ENCODE data around the gene ZC3H18.

ZC3H18 gene

GRCh38 chr16:88622125-88622524 is 51.9 kb downstream of the ZC3H18 start:
- no peak for TF ChIP-seq FOXP2 (optimal IDR thresholded peaks at IDR 0.05; ENCODE audit: control extremely low read depth, extremely low read length, insufficient read depth)
- no peak overlapping the region for H3K9ac ChIP-seq (ENCODE audit: insufficient read length)
- no peaks in the 10 kb centered on the region for H3K9me3 ChIP-seq (ENCODE audit: low read depth, low read length)
- DNase-seq (ENCODE audit: low read depth, low spot score) = no peak
- no peak overlapping the region for H3K4me3 ChIP-seq
- H3K36me3 ChIP-seq (ENCODE audit: insufficient read depth, low read length) = no peaks in the 10 kb centered on the region; the same call in 1 of the 2 replicates
- H3K27ac ChIP-seq = no peak overlapping the region

GRCh38 chr16:88622866-88623265 is 52.7 kb downstream of the ZC3H18 start:
- DNase-seq (ENCODE audit: low read depth, low spot score) = no peak
- no peaks in the 10 kb centered on the region; the same call in 1 of the 2 replicates for H3K36me3 ChIP-seq (ENCODE audit: insufficient read depth, low read length)

DNA sequence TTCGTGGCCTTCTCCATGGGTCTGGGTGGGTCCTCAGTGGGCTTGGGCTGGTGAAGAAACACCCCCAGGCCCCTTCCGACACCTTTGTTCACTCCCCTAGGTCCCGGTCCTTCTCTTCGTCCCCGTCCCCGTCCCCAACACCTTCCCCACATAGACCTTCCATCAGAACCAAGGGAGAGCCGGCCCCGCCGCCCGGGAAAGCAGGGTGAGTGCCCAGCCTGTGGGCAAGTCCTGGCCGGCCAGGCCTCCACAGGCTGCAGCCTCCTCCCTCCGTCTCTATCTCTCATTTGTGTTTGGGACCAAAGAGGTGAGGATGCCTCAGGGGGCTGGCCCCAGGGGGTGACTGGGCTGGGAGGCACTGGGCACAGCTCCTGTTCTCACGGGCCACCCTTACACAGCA is 53.7 kb downstream of the ZC3H18 start:
- Histone ChIP-seq H3K9ac (ENCODE audit: insufficient read length) (no peak overlapping the region), H3K36me3 (ENCODE audit: insufficient read depth, low read length) (no peaks in the 10 kb centered on the region; the same call in 1 of the 2 replicates), H3K27ac (no peak overlapping the region), H3K4me3 (no peak overlapping the region), H3K9me3 (ENCODE audit: low read depth, low read length) (no peaks in the 10 kb centered on the region)
- DNase-seq (ENCODE audit: low read depth, low spot score) = no peak
- no peak for TF ChIP-seq EZH2 (IDR thresholded peaks at IDR 0.05)
- TF ChIP-seq FOXP2 (optimal IDR thresholded peaks at IDR 0.05; ENCODE audit: control extremely low read depth, extremely low read length, insufficient read depth) = no peak
- TF ChIP-seq POLR2AphosphoS5 (IDR thresholded peaks at IDR 0.05; ENCODE audit: borderline replicate concordance, low read depth, low read length) = no peak

More at GRCh38 chr16:88622866-88623265, 52.7 kb downstream of the ZC3H18 start:
- H3K4me3 ChIP-seq = no peak overlapping the region
- TF ChIP-seq POLR2AphosphoS5 (IDR thresholded peaks at IDR 0.05; ENCODE audit: borderline replicate concordance, low read depth, low read length) (no peak), FOXP2 (optimal IDR thresholded peaks at IDR 0.05; ENCODE audit: control extremely low read depth, extremely low read length, insufficient read depth) (no peak), EZH2 (IDR thresholded peaks at IDR 0.05) (no peak)
- no peak overlapping the region for H3K27ac ChIP-seq
- no peaks in the 10 kb centered on the region for H3K9me3 ChIP-seq (ENCODE audit: low read depth, low read length)
- H3K9ac ChIP-seq (ENCODE audit: insufficient read length) = no peak overlapping the region

DNA sequence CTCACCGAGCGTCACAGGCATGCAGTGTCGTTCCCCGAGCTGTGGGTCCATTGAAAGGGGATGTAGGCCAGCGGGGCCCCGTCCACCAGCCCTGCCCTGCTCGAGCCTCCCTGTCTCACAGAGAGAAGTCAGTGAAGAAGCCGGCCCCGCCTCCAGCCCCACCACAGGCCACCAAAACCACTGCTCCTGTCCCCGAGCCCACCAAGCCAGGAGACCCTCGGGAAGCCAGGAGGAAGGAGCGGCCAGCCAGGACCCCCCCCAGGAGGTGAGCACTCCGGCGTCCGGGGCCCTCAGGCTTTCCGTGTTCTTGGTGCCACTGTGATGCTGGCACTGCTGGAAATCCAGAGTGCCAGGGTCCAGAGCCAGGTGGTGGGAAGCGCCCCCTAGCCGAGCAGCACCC is 54.3 kb downstream of the ZC3H18 start:
- H3K9me3 ChIP-seq (ENCODE audit: low read depth, low read length) = no peaks in the 10 kb centered on the region
- H3K9ac ChIP-seq (ENCODE audit: insufficient read length) = no peak overlapping the region
- no peaks in the 10 kb centered on the region; the same call in 1 of the 2 replicates for H3K36me3 ChIP-seq (ENCODE audit: insufficient read depth, low read length)
- no peak for DNase-seq (ENCODE audit: low read depth, low spot score)
- H3K27ac ChIP-seq = no peak overlapping the region
- no peak overlapping the region for H3K4me3 ChIP-seq
- TF ChIP-seq POLR2AphosphoS5 (IDR thresholded peaks at IDR 0.05; ENCODE audit: borderline replicate concordance, low read depth, low read length) (no peak), FOXP2 (optimal IDR thresholded peaks at IDR 0.05; ENCODE audit: control extremely low read depth, extremely low read length, insufficient read depth) (no peak), EZH2 (IDR thresholded peaks at IDR 0.05) (no peak)

DNA sequence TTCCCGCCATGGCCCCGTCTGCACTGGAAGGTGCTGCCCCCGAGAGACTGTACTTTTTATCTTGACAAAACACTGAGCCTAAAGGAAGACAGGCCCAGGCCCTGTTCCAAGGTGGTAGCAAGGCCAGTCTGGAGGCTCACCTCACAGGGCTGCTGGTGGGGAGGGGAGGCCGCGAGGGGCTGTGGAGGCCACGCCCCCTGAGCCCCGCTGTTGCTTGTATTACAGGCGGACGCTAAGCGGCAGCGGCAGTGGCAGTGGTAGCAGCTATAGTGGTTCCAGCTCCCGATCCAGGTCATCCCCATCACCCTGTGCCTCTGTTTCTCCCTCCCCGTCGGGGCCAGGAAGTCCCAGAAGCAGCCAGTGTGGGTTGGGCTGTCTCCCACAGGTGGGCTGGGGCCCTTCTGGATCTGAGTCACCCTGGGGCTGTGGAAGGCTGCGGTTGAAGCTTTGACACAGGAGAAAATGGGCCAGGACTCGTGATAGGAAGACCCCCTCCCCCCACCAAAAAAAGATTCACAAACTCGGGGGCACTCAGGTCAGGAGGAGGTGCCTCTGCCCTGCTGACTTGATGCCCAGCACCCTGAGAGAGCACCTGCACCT is 54.9 kb downstream of the ZC3H18 start:
- TF ChIP-seq FOXP2 (optimal IDR thresholded peaks at IDR 0.05; ENCODE audit: control extremely low read depth, extremely low read length, insufficient read depth) = no peak
- no peak for TF ChIP-seq POLR2AphosphoS5 (IDR thresholded peaks at IDR 0.05; ENCODE audit: borderline replicate concordance, low read depth, low read length)
- TF ChIP-seq EZH2 (IDR thresholded peaks at IDR 0.05) = no peak
- no peaks in the 10 kb centered on the region for H3K9me3 ChIP-seq (ENCODE audit: low read depth, low read length)
- no peak overlapping the region for H3K4me3 ChIP-seq
- DNase-seq (ENCODE audit: low read depth, low spot score) = no peak
- no peak overlapping the region for H3K9ac ChIP-seq (ENCODE audit: insufficient read length)
- no peaks in the 10 kb centered on the region; the same call in 1 of the 2 replicates for H3K36me3 ChIP-seq (ENCODE audit: insufficient read depth, low read length)
- H3K27ac ChIP-seq = no peak overlapping the region

DNA sequence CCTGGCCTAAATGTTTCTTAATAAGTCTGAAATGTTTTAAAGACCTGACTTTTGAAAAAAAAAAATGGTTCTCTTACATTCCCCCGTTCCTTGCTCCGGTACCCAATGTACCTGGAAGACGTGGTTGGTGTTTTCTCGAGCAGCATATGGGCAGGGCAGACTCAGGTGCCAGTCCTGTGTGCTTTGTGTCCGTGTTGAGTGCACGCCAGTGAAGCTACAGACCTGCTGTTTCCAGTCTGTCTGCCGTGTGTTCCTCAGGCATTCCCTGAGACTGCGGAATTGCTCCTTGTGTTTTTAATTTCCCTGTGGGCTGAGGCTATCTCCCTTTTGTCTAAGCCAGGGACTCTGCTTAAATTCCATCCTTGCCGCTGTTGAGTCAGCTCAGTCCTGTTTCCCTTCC is 56.4 kb downstream of the ZC3H18 start:
- Histone ChIP-seq H3K36me3 (ENCODE audit: insufficient read depth, low read length) (no peaks in the 10 kb centered on the region; the same call in 1 of the 2 replicates), H3K27ac (no peak overlapping the region), H3K9ac (ENCODE audit: insufficient read length) (no peak overlapping the region), H3K9me3 (ENCODE audit: low read depth, low read length) (no peaks in the 10 kb centered on the region), H3K4me3 (no peak overlapping the region)
- no peak for TF ChIP-seq FOXP2 (optimal IDR thresholded peaks at IDR 0.05; ENCODE audit: control extremely low read depth, extremely low read length, insufficient read depth)
- TF ChIP-seq POLR2AphosphoS5 (IDR thresholded peaks at IDR 0.05; ENCODE audit: borderline replicate concordance, low read depth, low read length) = no peak
- TF ChIP-seq EZH2 (IDR thresholded peaks at IDR 0.05) = no peak
- DNase-seq (ENCODE audit: low read depth, low spot score) = no peak

- TF ChIP-seq FOXP2 (optimal IDR thresholded peaks at IDR 0.05; ENCODE audit: control extremely low read depth, extremely low read length, insufficient read depth) (no peak), POLR2AphosphoS5 (IDR thresholded peaks at IDR 0.05; ENCODE audit: borderline replicate concordance, low read depth, low read length) (no peak), EZH2 (IDR thresholded peaks at IDR 0.05) (no peak)
- Histone ChIP-seq H3K36me3 (ENCODE audit: insufficient read depth, low read length) (no peaks in the 10 kb centered on the region; the same call in 1 of the 2 replicates), H3K9ac (ENCODE audit: insufficient read length) (no peak overlapping the region), H3K27ac (no peak overlapping the region), H3K9me3 (ENCODE audit: low read depth, low read length) (no peaks in the 10 kb centered on the region), H3K4me3 (no peak overlapping the region)
- DNase-seq (ENCODE audit: low read depth, low spot score) = no peak
Measured at GRCh38 chr16:88627531-88628411, 57.6 kb downstream of the ZC3H18 start.

DNA sequence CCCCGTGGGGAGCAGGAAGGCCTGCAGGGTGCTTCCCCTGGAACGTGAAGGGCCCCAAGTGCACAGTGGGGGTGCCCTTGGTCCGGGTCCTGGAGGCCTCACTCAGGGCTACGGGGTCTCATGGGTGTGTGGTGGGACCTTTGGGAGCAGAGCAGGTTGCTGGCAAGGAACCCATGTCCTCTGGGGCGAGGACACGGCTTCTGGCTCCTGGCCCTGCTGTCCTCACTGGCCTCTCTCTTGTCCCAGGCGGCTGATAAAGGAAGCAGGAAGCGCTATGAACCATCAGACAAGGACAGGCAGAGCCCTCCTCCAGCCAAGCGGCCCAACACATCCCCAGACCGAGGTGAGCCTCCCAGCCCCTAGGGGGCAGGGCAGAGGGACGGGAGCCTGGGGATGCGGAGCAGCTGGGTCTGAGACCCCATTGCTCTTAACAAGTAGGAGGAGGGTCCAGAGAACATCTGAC is 58.3 kb downstream of the ZC3H18 start:
- DNase-seq (ENCODE audit: low read depth, low spot score) = no peak
- Histone ChIP-seq H3K36me3 (ENCODE audit: insufficient read depth, low read length) (no peaks in the 10 kb centered on the region; the same call in 1 of the 2 replicates), H3K9me3 (ENCODE audit: low read depth, low read length) (no peaks in the 10 kb centered on the region), H3K27ac (no peak overlapping the region), H3K4me3 (no peak overlapping the region), H3K9ac (ENCODE audit: insufficient read length) (no peak overlapping the region)
- TF ChIP-seq EZH2 (IDR thresholded peaks at IDR 0.05) (no peak), FOXP2 (optimal IDR thresholded peaks at IDR 0.05; ENCODE audit: control extremely low read depth, extremely low read length, insufficient read depth) (no peak), POLR2AphosphoS5 (IDR thresholded peaks at IDR 0.05; ENCODE audit: borderline replicate concordance, low read depth, low read length) (no peak)
